T-helper 1 cell treated with Interleukin-12 subunit alpha and Interleukin-12 subunit beta and Interleukin-4 antibody, amounts not matched to agents 30 ng/mL and 1 ng/mL, for 36 hours (primary cell): ENCODE data around the gene METTL5. TPM values are rescaled to one million over a fixed set of nuclear protein-coding genes. Genes with fewer than 3 reads are reported as not detected.
"Not testable (repeated sequence)": the region's sequence is repeated elsewhere in the genome, so short reads cannot be mapped to it uniquely, and the experiment has no call there.

Experiments used
- intact Hi-C: fragments of 100-400 bp; cut with micrococcal nuclease; formaldehyde crosslinking; loops from one replicate; pipeline ENCODE4 v1.15.1; 2024
- total RNA-seq: library from RNA; stranded (reverse); gene quantifications from 2 replicates; pipeline ENCODE4 v1.2.3, GENCODE V29; 2022

The METTL5 gene
- total RNA-seq = 52.1 and 56.1 TPM in 2 replicates

DNA sequence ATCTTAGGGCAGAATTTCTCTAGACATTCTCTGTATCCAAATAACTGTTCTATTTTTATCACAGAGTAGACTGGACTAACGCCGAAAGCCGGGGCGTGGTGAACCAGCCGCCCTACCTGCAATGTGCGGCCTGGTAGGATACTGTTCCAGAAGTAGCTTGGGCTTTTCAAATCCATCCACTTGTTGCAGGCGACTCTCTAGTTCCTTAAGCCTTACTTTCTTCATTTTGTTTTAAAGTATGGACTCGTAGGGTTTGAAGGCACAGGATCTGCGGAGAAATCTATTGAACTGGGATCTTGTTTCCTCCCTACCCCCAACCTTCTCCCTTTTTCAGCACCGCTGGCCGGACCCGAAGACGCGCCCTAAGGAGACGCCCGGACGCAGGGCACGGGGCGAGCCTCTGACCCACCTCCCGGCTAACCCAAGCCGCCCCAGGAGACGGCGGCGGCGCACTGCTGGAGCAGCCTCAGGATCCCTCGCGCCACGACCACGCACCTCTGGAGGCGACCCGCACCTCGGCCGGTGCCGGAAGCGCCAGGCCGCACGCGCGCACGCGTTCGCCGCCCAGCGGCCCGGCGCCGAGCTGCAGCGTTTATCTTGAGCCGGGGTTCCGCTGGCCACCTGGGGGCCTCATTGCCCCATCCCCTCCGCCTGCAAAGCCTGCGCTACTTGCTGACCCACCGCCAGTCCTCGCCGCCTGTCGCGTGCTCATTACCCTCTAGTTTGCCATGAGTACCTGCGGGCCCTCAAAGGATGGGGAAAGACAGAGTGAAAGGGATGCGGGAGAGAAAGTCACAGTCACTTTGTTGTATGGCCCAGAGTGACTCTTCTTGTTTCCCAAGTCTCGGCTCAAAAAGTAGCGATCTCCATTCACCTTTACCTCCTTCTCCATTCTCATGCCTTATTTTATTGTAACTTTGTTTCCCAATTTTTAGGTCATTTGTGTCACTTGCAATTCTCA lies at the start of gene METTL5:
Gene METTL5, minus strand, starts transcription at position 533 of the 961 bp plus-strand sequence. Its CDS starts 308 bp downstream, at position 225.
- intact Hi-C loops = loop anchor here (1.0 to 10.0 kb wide), 12 partner anchors 8 to 1610 kb away; partner anchors contain the start of genes BBS5, DCAF17, FASTKD1 and METTL8

DNA sequence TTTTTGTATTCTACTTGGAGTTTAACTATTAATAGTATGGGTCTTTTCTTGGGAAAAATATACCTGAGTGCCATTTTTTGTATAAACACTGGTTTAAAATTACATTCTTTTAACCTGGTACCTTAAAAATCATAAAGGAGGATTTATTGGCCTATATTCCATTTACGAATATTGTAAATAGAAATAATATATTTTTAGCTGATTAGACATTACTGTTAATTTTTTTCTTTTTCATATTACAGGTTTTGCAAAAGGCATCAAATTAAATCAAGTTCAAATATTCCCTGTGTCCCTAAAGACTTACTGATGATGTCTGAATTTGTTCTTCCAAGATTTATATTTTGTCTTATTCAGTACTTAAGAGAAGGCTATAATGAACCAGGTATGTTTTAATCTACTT lies 47.3 kb upstream of the METTL5 start:
- intact Hi-C loops = no loop called here

DNA sequence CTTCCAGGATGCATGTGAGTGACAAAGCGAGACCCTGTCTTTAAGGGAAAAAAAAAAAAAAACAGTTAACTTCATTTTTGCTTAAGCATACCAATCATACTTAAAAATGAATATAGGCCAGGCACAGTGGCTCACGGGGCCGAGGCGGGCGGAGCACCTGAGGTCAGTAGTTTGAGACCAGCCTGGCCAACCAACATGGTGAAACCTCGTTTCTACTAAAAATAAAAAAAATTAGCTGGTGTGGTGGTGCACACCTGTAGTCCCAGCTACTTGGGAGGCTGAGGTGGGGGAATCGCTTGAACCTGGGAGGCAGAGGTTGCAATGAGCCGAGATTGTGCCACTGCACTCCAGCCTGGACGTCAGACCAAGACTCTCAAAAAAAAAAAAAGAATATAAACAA lies 46.7 kb upstream of the METTL5 start:
- intact Hi-C loops = not testable (repeated sequence)

DNA sequence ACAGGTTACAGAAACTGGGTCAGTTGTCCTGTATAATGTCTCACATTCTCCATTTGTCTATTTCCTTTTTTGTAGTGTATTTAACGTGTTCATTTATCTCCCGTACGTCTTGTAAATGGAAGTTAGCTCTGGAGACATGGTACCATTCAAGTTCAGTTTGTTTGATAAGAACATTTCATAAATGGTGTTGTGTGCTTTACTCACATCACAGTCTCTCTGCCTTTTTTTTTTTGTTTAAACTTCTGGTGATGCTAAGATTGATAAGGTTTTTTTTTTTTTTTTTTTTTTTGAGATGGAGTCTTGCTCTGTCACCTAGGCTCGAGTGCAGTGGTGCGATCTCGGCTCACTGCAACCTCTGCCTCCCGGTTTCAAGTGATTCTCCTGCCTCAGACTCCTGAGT lies 44.2 kb upstream of the METTL5 start:
- intact Hi-C loops = no loop called here

DNA sequence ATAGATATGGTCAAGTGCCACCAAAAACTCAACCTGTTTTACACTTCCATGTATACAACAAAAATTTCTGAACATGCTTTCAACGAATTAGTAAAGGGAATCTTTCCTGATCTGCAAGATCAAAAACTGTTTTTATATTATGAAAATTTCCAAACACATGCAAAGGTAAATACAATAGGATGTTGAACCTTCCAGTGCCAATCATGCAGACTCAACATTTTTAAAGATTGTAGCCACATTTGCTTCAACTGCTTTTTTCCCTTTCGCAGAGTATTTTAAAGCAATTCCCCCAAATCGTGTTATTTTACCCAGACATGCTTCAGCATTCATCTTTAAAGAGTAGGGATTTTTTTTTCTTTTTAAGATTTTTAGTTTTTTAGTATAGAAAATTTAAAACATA lies 42.9 kb upstream of the METTL5 start:
- intact Hi-C loops = no loop called here

DNA sequence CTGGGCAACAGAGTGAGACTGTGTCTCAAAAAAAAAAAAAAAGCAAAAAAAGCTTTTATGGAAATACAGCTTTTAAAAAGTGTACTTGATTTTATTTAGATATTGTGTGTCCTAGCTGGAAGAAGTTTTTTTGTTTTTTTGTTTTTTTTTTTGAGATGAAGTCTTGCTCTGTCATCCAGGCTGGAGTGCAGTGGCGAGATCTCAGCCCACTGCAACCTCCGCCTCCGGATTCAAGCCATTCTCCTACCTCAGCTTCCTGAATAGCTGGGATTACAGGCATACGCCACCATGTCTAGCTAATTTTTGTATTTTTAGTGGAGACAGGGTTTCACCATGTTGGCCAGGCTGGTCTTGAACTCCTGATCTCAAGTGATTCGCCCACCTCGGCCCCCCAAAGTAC lies 41.5 kb upstream of the METTL5 start:
- intact Hi-C loops = not testable (repeated sequence)

DNA sequence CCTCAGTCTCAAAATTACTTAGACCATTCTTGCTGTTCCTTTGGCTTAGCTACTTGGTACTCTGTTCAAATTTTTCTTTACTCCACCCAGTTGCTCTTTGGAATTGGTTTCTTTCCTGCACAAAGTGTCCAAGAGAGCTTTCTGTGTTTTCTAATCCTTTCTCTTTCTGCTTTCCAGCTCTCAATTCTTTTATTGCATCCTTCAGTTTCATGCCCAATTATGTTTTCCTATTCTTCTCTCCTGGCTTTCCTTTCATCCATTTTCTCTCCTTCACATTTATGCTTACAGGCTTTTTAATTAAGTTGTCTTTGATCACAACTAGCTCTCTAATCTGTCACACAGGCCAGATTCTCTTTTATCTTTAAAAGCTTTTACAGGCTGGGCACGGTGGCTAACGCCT lies 40.8 kb upstream of the METTL5 start:
- intact Hi-C loops = no loop called here

DNA sequence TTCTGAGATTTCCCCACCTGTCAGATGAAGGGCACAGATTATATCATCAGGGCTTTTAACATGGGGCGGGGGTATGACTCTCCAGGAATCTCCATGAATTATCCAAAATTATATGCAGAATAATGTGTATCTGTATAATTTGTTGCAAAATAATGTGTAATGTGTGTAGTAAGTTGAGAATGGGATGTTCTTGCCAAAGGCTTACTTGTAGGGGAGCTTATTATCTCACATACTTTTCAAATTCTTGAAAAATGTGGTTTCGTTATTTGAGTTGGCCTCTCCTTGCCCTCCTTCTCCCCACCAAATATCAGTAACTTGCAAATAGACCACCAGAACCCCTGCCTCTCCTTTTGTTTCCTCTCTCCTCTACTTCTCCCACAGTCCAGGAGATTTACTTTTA lies 38.1 kb upstream of the METTL5 start:
- intact Hi-C loops = no loop called here

DNA sequence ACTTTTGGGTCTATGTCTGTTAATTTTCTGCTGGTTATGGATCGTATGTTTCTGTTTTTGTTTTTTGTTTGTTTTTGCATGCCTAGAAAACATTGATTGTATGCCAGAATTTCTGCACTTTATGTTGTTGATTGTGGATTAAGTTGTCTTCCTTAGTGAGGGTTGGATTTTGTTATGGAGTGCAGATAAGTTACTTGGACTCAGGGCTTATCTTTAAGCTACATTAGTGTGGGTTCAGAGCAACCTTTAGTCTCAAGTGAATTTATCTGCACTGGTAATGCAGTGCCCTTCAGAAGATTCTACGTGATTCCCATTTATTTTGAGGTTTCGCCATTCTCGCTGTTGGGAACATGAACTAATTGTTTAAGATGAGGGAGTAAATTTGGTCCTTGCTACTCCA lies 35.4 kb upstream of the METTL5 start:
- intact Hi-C loops = no loop called here

DNA sequence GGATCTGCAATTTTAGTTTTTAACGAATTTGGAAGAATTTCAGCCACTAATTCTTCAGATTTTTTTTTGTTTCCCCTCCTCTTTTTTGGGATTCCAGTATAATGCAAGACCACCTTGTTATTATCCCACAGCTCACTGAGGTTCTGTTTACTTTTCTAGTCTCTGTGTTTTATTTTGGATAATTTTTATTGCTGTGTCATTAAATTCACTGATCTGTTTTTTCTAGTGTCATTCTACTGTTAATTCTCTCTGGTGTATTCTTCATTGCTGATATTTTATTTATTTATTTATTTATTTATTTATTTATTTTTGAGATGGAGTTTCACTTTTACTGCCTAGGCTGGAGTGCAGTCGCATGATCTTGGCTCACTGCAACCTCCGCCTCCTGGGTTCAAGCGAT lies 34.7 kb upstream of the METTL5 start:
- intact Hi-C loops = no loop called here

DNA sequence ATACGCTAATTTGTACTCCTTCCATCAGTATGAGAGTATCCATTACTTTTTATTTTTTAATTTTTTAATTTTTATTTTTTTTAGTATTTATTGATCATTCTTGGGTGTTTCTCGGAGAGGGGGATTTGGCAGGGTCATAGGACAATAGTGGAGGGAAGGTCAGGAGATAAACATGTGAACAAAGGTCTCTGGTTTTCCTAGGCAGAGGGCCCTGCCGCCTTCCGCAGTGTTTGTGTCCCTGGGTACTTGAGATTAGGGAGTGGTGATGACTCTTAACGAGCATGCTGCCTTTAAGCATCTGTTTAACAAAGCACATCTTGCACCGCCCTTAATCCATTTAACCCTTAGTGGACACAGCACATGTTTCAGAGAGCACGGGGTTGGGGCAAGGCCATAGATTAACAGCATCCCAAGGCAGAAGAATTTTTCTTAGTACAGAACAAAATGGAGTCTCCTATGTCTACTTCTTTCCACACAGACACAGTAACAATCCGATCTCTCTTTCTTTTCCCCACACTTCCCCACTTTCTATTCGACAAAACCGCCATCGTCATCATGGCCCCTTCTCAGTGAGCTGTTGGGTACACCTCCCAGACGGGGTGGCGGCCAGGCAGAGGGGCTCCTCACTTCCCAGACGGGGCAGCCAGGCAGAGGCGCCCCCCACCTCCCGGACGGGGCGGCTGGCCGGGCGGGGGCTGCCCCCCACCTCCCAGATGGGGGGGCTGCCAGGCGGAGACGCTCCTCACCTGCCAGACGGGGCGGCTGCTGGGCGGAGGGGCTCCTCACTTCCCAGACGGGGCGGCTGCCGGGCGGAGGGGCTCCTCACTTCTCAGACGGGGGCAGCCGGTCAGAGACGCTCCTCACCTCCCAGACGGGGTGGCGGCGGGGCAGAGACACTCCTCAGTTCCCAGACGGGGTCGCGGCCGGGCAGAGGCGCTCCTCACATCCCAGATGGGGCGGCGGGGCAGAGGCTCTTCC lies 30.9 kb upstream of the METTL5 start:
- intact Hi-C loops = not testable (repeated sequence)

DNA sequence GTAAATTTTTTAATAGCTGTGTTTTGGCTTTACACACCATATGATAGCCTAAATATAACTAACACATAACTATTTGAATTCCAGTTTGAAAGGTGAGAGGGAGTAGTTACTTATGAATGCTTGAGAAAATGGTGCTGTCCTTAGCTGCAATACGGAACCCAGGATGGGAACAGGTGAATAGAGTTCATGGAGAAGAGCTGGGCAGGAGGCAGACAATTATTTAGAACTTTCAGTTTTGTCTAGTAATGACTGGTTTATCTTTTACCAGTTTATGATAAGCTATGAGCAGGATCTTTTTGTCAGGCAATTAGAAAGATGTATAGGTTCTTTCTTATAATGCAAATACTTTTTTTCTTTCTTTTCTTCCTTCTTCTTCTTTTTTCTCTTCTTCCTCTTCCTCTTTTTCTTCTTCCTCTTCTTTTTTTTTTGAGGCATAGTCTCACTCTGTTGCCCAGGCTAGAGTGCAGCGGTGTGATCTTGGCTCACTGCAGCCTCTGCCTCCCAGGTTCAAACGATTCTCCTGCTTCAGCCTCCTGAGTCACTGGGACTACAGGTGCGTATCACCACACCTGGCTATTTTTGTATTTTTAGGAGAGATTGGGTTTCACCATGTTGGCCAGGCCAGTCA lies 28.4 kb upstream of the METTL5 start:
- intact Hi-C loops = no loop called here

DNA sequence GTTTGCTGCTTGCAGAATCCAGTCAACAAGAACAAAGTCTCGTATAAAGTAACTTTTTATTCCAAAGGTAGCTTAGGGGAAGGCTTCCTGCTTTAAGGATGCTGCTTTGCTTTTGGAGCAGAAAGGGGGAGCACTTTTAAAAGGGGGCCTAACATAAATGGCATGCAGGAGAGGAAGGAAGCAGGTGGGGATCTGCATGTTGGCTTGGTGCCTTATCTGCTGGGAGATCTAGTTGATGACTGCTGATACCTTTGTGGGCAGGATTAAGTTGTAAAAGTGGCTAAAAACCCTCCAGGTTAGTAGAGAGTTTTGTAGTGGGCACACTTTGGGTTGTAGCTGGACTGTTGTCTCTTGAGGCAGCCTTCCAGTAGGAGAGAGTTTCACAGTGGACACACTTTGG lies 25.0 kb upstream of the METTL5 start:
- intact Hi-C loops = no loop called here

DNA sequence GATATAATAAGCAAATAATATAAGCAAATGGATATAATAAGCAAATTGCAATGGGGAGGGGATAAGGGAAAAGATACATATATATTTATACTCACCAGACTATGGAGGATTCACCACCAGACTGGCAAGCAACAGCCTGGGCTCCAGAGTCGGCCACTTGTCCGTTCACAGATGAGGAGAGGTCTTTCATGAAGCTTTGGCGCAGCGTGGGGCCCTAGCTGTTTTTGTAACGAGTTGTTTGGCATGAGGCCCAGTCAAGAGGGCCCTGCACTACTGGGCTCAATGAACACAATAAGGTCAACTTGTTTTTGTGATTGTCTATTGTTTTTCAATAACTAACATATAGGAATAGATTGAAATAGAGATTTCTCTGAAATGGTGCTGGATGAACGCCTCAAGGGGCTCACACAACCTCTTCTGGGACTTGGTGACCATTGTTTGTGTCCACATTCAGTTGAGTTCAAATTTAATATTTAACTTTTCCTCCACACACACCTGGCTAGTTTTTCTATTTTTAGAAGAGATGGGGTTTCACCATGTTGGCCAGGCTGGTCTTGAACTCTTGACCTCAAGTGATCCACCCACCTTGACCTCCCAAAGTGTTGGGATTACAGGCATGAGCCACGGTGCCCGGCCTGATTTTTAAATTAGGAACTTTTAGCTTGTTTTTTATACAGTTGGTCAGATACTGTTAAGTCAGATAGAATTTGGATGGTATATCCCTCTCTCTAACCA lies 24.4 kb upstream of the METTL5 start:
- intact Hi-C loops = not testable (repeated sequence)

DNA sequence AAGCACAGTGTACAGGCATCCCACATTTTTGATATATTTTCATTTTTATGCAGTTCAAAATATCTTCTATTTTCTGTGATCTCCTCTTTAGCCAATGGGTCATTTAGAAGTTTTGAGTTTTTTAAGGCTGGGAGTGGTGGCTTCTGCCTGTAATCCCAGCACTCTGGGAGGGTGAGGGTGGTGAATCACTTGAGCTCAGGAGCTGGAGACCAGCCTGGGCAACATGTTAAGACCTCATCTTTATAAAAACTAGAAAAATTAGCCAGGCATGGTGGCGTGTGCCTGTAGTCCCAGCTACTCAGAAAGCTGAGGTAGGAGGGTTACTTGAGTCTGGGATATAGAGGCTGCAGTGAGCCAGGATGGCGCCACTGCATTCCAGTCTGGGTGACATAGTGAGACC lies 20.3 kb upstream of the METTL5 start:
- intact Hi-C loops = no loop called here

DNA sequence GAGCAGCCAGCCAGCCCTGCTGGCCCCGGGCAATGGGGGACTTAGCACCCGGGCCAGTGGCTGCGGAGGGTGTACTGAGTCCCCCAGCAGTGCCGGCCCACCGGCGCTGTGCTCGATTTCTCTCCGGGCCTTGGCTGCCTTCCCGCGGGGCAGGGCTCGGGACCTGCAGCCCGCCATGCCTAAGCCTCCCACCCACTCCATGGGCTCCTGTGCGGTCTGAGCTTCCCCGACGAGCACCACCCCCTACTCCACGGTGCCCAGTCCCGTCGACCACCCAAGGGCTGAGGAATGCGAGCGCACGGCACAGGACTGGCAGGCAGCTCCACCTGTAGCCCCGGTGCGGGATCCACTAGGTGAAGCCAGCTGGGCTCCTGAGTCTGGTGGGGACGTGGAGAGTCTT lies 16.9 kb upstream of the METTL5 start:
- intact Hi-C loops = not testable (repeated sequence)

DNA sequence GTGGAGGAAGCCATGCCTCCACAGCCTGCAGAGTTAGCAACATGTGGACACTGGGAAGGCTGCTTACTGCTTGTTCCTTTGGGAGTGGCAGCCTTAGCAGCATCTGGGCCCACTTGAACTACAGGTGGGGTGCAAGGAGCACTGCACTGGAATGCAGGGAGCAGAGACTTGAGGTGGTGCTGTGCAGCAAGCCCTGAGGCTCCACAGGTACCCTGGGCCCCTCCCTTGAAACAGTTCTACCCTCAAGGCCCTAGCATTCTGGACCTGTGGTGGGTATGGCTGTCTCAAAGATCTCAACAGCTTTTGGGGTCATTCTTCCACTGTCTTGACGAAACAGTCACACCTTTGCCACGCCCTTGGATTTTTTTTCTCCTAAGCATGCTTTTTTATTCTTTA lies 16.0 kb upstream of the METTL5 start:
- intact Hi-C loops = no loop called here

DNA sequence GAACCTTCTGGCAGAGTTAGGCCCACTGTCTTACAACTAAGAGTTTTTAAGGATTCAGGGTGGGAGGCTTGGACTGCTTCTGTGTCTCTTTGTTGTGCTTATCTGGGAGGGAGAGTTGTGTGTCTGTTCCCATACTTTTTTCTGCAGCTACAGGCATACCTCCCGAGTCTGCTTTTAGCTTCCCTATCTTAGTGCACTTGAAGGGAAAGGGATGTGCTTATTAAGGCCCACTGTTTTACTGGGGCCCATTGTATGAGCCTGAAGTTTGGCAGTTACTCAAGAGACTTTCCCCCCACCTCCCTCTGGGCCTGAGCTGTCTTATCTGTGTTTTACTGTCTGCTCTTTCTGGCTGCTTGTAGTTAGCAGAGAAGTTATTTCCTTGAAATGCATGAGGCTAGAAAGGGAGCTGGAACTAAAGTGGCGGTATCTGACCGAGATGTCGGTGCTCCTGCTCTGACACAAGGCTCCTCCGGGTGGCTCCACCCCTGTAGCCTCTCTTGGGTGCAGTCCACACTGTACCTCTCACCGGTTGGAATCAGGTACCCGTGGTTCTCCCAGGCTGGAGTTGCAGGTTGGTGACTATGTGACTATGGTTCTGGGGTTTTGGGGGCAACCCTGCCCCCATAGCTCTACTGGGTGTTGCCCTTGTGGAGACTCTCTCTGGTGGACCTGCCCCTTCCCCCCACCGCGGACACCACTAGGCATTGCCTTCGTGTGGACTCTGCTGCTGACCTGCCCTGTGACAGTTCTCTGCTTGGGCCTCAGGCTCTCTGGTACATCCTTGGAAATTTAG lies 15.4 kb upstream of the METTL5 start:
- intact Hi-C loops = no loop called here

DNA sequence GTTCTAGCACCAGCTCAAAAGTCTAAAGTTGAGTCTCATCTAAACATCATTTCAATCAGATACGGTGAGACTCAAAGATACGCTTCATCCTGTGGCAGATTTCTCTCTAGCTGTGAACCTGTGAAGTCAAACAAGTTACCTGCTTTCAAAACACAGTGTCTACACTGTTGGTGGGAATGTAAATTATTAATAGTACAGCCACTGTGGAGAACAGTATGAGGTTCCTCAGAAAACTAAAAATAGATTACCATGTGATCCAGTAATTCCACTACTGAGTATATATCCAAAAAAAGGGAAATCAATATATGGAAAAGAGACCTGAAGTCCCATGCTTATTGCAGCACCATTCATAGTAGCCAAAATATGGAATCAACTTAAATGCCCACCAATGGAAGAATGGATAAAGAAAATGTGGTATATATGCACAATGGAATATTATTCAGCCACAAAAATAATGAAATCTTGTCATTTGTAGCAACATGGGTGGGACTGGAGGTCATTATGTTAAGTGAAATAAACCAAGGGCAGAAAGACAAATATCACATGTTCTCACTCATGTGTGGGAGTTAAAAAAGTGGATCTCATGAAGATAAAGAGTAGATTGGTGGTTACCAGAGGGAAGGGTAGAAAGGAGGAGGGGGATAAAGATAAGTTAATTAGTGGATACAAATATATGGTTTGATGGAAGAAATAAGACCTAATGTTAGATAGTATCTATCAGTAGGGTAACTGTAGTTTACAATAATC lies 14.2 kb upstream of the METTL5 start:
- intact Hi-C loops = no loop called here
